HepG2 (cell line): ENCODE data around the gene PPIA. TPM values are rescaled to one million over a fixed set of nuclear protein-coding genes. Genes with fewer than 3 reads are reported as not detected.

ENCODE experiments used
- ATF7 ChIP-seq, 2 experiments: fragments of 450-650 bp in 1 of 2; sonication (generic) in 1 of 2; formaldehyde crosslinking in 1 of 2; IDR thresholded peaks; 2 replicates each; pipeline versions ENCODE4 v1.4.0 to v1.6.1; 2016 to 2020; ENCODE audit warnings: antibody characterized with exemption in 1 of 2, mild to moderate bottlenecking in 1 of 2, missing genetic modification reagents in 1 of 2
- BCL3 ChIP-seq: sonication (generic); formaldehyde crosslinking; IDR thresholded peaks from 2 replicates; pipeline ENCODE4 v1.5.1; 2020; ENCODE audit warnings: mild to moderate bottlenecking, missing genetic modification reagents, moderate library complexity
- DDIT3 ChIP-seq: sonication (generic); formaldehyde crosslinking; IDR thresholded peaks from 2 replicates; pipeline ENCODE4 v1.4.0; 2020; ENCODE audit warnings: mild to moderate bottlenecking, missing genetic modification reagents
- JDP2 ChIP-seq: sonication (generic); formaldehyde crosslinking; IDR thresholded peaks from 2 replicates; pipeline ENCODE4 v1.8.1; 2022; ENCODE audit warnings: missing genetic modification reagents, borderline replicate concordance
- JUN ChIP-seq: sonication (generic); formaldehyde crosslinking; IDR thresholded peaks from 2 replicates; pipeline ENCODE4 v1.4.0; 2020; ENCODE audit warnings: mild to moderate bottlenecking, missing genetic modification reagents
- MIER2 ChIP-seq: IDR thresholded peaks from 2 replicates; pipeline ENCODE4 v1.6.1; 2016; ENCODE audit warnings: missing biosample characterization, missing genetic modification reagents
- RORA ChIP-seq: sonication (generic); formaldehyde crosslinking; IDR thresholded peaks from 2 replicates; pipeline ENCODE4 v1.5.0; 2020; ENCODE audit warnings: mild to moderate bottlenecking, missing genetic modification reagents, moderate library complexity
- RXRB ChIP-seq: IDR thresholded peaks from 2 replicates; pipeline ENCODE4 v1.6.1; 2016; ENCODE audit warnings: borderline replicate concordance, missing genetic modification reagents, missing compliant biosample characterization
- SIN3B ChIP-seq: fragments of 150-350 bp; IDR thresholded peaks from 2 replicates; pipeline ENCODE4 v1.6.1; 2014; ENCODE audit warnings: low read length
- TMF1 ChIP-seq: sonication (generic); formaldehyde crosslinking; IDR thresholded peaks from 2 replicates; pipeline ENCODE4 v1.8.1; 2022; ENCODE audit warnings: low read depth, missing genetic modification reagents
- ZFP36L2 ChIP-seq: sonication (generic); formaldehyde crosslinking; IDR thresholded peaks from 2 replicates; pipeline ENCODE4 v1.4.0; 2020; ENCODE audit warnings: missing genetic modification reagents
- ZFX ChIP-seq: sonication (generic); formaldehyde crosslinking; IDR thresholded peaks from 2 replicates; pipeline ENCODE4 v1.4.0; 2020; ENCODE audit warnings: mild to moderate bottlenecking, low read depth, missing genetic modification reagents, moderate library complexity
- ZNF253 ChIP-seq: sonication (generic); formaldehyde crosslinking; IDR thresholded peaks from 2 replicates; pipeline ENCODE4 v1.8.0; 2022; ENCODE audit warnings: mild to moderate bottlenecking, missing genetic modification reagents, borderline replicate concordance
- ZNF331 ChIP-seq: sonication (generic); formaldehyde crosslinking; IDR thresholded peaks from 2 replicates; pipeline ENCODE4 v1.4.0; 2020; ENCODE audit warnings: missing genetic modification reagents
- ZNF350 ChIP-seq: sonication (generic); formaldehyde crosslinking; IDR thresholded peaks from 2 replicates; pipeline ENCODE4 v1.4.0; 2020; ENCODE audit warnings: mild to moderate bottlenecking, low read depth, missing genetic modification reagents, borderline replicate concordance
- ZNF432 ChIP-seq: sonication (generic); formaldehyde crosslinking; IDR thresholded peaks from 2 replicates; pipeline ENCODE4 v1.5.0; 2020; ENCODE audit warnings: missing genetic modification reagents, mild to moderate bottlenecking, borderline replicate concordance
- ZNF451 ChIP-seq: sonication (generic); formaldehyde crosslinking; IDR thresholded peaks from 2 replicates; pipeline ENCODE4 v1.5.0; 2020; ENCODE audit warnings: mild to moderate bottlenecking, missing genetic modification reagents
- ZNF841 ChIP-seq: sonication (generic); formaldehyde crosslinking; IDR thresholded peaks from 2 replicates; pipeline ENCODE4 v1.8.1; 2023; ENCODE audit warnings: missing genetic modification reagents, borderline replicate concordance
- ZXDC ChIP-seq: sonication (generic); formaldehyde crosslinking; IDR thresholded peaks from 2 replicates; pipeline ENCODE4 v1.5.0; 2020; ENCODE audit warnings: mild to moderate bottlenecking, missing genetic modification reagents
- polyA plus RNA-seq, 8 experiments: library from polyadenylated mRNA; depleted of rRNA in 3 of 8; stranded (reverse) in 7 of 8; unstranded in 1 of 8; fragments of >200 nt; fragmentation: Illumina TruSeq in 4 of 8; extraction: Trizol in 4 of 8; gene quantifications; 2 replicates each; pipeline versions ENCODE4 v1.2.1 to v1.2.3, GENCODE V29; 2011 to 2016; ENCODE audit warnings: low read depth in 4 of 8, missing spikeins in 1 of 8, mixed read lengths in 1 of 8; ENCODE audit not compliant: insufficient read depth in 1 of 8
- total RNA-seq, 5 experiments: library from RNA; depleted of rRNA; stranded (reverse); fragments of >200 nt; fragmentation: Illumina TruSeq; extraction: Trizol; gene quantifications; 2 replicates each; pipeline ENCODE4 v1.2.3, GENCODE V29; 2016; ENCODE audit warnings: low read depth in 1 of 5
- TF ChIP-seq, protein P1 (sequence below): sonication (generic); formaldehyde crosslinking; IDR thresholded peaks from 2 replicates; pipeline ENCODE4 v1.4.0; 2020; ENCODE audit warnings: missing genetic modification reagents, borderline replicate concordance

PPIA gene
- total and polyA plus RNA-seq, 2 of the 13 experiments (the other 11 are each of a cell fraction or from before 2014, with no cell fraction given): 2,268 to 3,010 TPM

- no peak for TF ChIP-seq RORA (CRISPR knock-in tag)
- TF ChIP-seq, protein P1, sequence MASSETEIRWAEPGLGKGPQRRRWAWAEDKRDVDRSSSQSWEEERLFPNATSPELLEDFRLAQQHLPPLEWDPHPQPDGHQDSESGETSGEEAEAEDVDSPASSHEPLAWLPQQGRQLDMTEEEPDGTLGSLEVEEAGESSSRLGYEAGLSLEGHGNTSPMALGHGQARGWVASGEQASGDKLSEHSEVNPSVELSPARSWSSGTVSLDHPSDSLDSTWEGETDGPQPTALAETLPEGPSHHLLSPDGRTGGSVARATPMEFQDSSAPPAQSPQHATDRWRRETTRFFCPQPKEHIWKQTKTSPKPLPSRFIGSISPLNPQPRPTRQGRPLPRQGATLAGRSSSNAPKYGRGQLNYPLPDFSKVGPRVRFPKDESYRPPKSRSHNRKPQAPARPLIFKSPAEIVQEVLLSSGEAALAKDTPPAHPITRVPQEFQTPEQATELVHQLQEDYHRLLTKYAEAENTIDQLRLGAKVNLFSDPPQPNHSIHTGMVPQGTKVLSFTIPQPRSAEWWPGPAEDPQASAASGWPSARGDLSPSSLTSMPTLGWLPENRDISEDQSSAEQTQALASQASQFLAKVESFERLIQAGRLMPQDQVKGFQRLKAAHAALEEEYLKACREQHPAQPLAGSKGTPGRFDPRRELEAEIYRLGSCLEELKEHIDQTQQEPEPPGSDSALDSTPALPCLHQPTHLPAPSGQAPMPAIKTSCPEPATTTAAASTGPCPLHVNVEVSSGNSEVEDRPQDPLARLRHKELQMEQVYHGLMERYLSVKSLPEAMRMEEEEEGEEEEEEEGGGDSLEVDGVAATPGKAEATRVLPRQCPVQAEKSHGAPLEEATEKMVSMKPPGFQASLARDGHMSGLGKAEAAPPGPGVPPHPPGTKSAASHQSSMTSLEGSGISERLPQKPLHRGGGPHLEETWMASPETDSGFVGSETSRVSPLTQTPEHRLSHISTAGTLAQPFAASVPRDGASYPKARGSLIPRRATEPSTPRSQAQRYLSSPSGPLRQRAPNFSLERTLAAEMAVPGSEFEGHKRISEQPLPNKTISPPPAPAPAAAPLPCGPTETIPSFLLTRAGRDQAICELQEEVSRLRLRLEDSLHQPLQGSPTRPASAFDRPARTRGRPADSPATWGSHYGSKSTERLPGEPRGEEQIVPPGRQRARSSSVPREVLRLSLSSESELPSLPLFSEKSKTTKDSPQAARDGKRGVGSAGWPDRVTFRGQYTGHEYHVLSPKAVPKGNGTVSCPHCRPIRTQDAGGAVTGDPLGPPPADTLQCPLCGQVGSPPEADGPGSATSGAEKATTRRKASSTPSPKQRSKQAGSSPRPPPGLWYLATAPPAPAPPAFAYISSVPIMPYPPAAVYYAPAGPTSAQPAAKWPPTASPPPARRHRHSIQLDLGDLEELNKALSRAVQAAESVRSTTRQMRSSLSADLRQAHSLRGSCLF (CRISPR knock-in tag): no peak
- peak; percentile 57; the same call in 1 of the 2 replicates for TF ChIP-seq ZXDC (CRISPR knock-in tag)
- TF ChIP-seq ZNF451 (CRISPR knock-in tag): peak; percentile 67
- peak; percentile 86 for TF ChIP-seq ZFX
- TF ChIP-seq RXRB (CRISPR knock-in tag): no peak
- TF ChIP-seq ZNF841: peak; percentile 6
- TF ChIP-seq SIN3B: no peak
- no peak; the same call in 1 of the 2 replicates for TF ChIP-seq ZFP36L2 (CRISPR knock-in tag)
- no peak for TF ChIP-seq ATF7 (IDR thresholded peaks at IDR 0.05)
- peak; percentile 15; the same call in 1 of the 2 replicates for TF ChIP-seq ATF7 (CRISPR knock-in tag; IDR thresholded peaks at IDR 0.05)
- peak; percentile 83 for TF ChIP-seq ZNF253 (CRISPR knock-in tag)
- no peak for TF ChIP-seq MIER2 (CRISPR knock-in tag)
- TF ChIP-seq BCL3 (CRISPR knock-in tag): peak; percentile 76; the same call in 1 of the 2 replicates
- no peak for TF ChIP-seq ZNF432 (CRISPR knock-in tag)
- peak; percentile 80; the same call in 1 of the 2 replicates for TF ChIP-seq TMF1 (CRISPR knock-in tag)
- peak; percentile 31; the same call in 1 of the 2 replicates for TF ChIP-seq ZNF331 (CRISPR knock-in tag)
- peak; percentile 81; the same call in 1 of the 2 replicates for TF ChIP-seq JDP2 (CRISPR knock-in tag)
- TF ChIP-seq JUN (CRISPR knock-in tag): no peak
- TF ChIP-seq DDIT3 (CRISPR knock-in tag): no peak
- peak; percentile 15 for TF ChIP-seq ZNF350 (CRISPR knock-in tag)
Observed at GRCh38 chr7:44796504-44797328, at the start of gene PPIA (continued).
